HUDEP-2 (cell line): Measurements from ENCODE around the gene OR2T27.
"Not testable (repeated sequence)": the region's sequence is repeated elsewhere in the genome, so short reads cannot be mapped to it uniquely, and the experiment has no call there.

Source experiments
- DNase-seq, 76 experiments: peaks; one replicate each; lab custom pipeline; 2025; ENCODE audit not compliant: unreplicated experiment in 76 of 76; lab: John Stamatoyannopoulos, UW

Gene OR2T27

DNA sequence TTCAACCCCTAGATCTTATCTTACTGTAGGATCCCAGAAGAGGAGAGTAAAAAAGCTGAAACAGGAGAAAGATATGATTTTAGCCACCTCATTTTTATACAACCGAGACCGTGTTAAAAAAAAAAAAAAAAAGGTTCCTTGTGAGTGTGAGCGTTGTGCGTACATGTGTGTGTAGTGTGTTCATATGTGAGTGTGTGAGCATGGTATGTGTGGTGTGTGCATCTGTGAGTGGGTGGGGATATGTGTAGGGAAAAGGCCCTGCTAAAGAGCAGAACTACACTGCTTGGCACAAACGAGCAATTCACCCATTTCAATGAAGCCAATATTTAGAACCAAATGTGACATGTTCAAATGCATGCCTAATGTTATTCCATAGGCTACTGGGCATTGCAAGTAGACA, 13.7 kb downstream of the OR2T27 start:
- not testable (repeated sequence) for DNase-seq

DNA sequence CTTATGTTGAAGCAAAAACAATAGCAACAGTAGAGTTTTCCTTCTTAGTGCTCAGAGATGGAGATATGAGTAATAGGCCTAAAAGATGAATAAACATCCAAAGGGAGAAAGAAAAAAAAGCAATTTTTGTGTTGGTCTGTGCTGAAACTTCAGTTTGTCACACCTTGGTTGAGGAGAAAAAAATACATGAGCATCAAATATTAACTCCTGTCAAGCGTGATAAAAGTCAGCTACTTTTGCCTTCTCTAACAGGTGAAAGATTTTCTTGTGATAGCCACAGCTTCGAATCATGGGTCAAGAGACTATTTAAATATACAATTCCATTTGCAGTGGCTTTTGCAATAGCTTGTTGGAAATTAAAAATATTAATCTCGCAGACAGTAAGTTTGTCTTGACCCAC, 14.4 kb downstream of the OR2T27 start:
- DNase-seq, result not testable (repeated sequence)

GRCh38 chr1:248639652-248640051, 15.7 kb downstream of the OR2T27 start:
- DNase-seq, result not testable (repeated sequence)

- DNase-seq, result not testable (repeated sequence)
Measured at GRCh38 chr1:248636612-248637011, 18.7 kb downstream of the OR2T27 start.

- DNase-seq, result not testable (repeated sequence)
Measured at GRCh38 chr1:248634991-248635390, 20.3 kb downstream of the OR2T27 start, which contains the start of gene OR2T11. Gene OR2T11 (minus strand): TSS chr1:248635091. CDS start chr1:248627128, 7,963 bp downstream.

DNA sequence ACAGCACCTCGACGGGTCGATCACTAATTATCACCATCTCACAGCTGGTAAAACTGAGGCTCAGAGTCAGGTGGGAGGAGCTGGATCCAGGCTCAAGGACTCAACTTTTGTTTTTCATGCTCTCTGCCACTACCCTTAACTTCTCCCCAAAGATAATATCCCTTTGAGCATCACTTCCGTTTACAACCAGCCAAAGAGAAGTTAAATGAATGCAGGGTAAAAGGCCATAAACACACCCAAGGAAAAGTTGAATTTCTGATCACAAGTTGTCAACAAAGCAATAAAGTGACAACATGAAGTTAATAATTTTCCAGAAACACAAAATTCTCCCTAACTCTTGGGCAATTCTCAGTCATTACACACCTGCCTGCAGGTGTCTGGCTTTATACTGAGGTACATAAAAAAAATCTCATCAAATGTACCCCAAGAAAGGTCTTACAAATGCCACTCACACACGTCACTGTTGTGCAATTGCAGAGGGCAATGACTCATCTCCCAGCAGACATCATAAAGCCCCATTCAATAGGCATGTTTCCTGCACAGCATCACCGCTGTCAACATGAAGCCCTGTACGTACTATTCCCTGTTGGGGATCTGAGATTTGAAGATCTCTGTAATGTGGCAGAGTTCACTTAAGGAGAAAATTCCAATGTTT, 23.8 kb downstream of the OR2T27 start:
- DNase-seq, result no peak

- DNase-seq, result no peak
Measured at GRCh38 chr1:248630551-248630950, 24.8 kb downstream of the OR2T27 start.

DNA sequence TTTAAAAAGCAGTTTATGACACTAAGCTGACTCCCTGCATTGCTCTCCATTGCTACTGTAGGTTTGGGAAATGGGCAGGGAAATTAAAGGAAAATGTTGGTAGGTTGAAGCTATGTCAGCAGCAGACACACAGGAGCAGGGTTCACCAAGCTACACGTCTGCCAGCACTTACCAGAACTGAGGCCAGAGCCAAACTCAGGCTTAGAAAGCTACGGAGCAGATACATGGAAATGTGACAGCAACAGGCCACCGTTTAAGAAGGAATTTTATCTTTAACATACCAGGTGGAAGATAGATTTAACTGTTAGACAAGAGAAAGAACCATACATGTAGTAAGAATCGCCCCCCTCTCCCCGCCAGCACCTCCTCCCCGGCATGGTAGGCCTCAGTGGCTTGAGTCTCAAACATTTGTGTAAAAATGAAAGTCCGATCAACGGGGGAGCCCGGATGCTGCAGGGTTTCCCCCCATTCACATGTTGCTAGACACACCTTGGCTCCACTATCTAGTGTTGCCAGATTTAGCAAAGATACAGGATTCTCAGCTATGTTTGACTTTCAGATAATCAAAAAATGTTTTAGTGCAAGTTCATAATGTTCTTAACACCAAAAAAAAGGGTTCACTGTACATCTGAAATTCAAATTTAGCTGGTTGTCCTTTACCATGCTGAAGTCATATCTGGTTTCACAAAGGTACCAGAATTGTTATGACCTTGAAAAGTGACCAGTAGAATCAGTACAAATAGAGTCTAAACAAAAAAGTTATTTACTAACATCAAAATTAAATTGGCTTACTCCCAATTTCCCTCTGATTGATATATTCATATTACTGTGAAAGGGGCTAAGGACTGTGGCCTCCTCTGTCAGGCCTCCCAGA, 27.1 kb downstream of the OR2T27 start:
- DNase-seq, result no peak

DNA sequence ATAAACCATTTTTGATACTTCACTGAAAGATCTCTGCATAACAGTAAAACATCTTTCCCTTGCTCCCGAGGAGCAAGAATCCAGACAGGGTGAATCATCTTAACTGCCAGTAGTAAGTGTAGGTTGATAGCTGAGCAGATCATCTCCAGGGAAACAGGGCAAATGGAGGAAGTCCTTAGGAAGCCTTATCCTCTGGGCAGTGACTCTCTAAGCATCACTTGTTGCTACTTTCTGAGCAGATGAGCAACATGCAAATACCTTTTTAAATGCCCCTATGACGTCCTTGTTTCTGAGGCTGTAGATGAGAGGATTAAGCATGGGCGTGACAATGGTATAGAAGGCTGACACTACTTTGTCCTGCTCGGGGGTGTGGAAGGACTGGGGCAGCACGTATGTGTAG, 29.4 kb downstream of the OR2T27 start:
- no peak for DNase-seq

DNA sequence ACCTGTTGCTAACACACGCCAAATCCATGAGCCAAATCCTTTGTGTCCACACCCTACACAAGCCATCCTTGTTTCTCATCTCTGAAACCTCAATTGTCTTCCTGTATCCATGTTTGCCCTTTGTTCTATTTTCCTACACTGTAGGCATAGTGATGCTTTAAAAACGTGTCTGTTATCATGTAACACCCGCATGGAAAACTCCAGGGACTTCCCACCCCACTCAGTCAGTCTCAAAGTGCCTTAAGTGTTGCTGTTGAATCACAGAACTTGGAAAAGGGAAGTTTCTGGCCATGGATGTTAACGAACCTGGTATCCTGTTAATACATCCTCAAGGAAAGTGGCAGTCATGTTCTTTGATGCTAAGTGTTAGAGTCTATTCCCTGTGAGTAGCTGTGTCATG, 30.2 kb downstream of the OR2T27 start:
- no peak for DNase-seq

- DNase-seq, result no peak
Measured at GRCh38 chr1:248622570-248623001, 32.7 kb downstream of the OR2T27 start.

DNA sequence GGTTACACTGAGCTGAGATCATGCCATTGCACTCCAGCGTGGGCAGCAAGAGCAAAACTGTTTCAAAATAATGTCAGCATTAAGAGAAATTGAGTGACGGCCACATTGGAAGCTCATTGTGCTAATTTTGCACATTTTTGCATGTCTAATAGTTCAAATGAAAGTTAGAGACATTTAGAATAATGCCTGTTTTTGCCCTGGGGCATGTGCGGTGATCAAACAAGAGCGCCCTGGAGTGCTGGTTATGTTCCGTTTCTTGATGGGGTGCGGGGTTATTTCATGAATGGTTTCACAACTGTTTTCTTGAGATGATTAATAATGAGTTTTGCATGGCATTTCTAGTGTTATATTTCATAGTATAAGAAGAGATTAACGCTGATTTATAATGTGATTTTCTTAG, 33.6 kb downstream of the OR2T27 start:
- no peak for DNase-seq

GRCh38 chr1:248618878-248619277, 36.5 kb downstream of the OR2T27 start:
- peak in 26 of 76 experiments; percentile 0 to 43 (median 8) for DNase-seq

GRCh38 chr1:248618119-248618518, 37.2 kb downstream of the OR2T27 start:
- no peak for DNase-seq

- no peak for DNase-seq
Measured at GRCh38 chr1:248613742-248614141, 41.6 kb downstream of the OR2T27 start.

DNA sequence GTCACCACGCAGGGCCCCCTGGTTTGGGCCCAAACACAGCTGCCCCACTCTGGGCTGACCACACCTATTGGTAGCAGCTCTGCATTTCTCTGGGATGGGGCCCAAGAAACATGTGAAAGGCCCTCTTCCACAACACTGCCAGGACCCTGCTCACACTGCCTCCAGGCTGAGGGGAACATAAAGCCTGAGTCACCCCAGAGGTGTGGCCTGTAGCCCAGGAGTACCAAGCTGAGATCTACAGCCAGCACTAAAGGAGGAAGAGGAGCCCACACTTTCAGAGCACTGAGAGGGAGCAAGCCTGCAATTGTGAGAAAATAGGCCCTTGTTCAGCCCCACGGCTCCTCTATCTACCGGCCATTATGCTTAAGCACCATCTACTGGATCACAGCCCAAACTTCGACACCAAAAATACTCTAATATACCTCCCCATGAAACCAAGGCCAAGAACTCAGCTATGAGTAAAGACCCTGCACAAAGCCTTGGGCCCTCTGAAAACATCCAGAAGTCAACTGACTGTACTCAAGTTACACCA, 43.4 kb downstream of the OR2T27 start:
- no peak for DNase-seq

GRCh38 chr1:248610301-248610700, 45.0 kb downstream of the OR2T27 start:
- DNase-seq, result no peak
